Activated naive CD4-positive, alpha-beta T cell treated with anti-CD3 and anti-CD28 coated beads, Interleukin-2, amount 50 U/mL, for 16 hours (primary cell): ENCODE measurements around the gene MAP6D1.
"Not testable (repeated sequence)": the region's sequence is repeated elsewhere in the genome, so short reads cannot be mapped to it uniquely, and the experiment has no call there.

Experiments
- DNase-seq: peaks from one replicate; pipeline ENCODE4 v3.0.0-alpha.2; 2020

Gene MAP6D1

DNA sequence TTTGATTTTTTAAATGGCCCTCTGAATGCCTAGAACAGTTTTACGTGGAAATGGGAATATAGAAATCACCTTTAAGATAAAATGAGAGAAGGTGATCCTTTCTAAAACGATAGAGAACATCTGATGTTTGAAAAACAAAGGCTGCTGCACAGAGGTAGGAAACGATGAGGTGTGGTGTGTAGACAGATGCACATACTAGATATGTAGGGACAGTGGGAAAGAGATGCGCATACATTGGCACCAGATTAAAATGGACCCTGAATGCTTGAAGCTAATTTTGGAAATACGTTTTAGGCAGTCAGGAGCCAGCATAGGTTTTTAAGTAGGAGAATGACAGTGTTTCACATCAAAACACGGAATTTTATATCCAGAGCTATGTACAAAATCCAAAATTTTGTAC is 29.0 kb downstream of the MAP6D1 start:
- no peak for DNase-seq

DNA sequence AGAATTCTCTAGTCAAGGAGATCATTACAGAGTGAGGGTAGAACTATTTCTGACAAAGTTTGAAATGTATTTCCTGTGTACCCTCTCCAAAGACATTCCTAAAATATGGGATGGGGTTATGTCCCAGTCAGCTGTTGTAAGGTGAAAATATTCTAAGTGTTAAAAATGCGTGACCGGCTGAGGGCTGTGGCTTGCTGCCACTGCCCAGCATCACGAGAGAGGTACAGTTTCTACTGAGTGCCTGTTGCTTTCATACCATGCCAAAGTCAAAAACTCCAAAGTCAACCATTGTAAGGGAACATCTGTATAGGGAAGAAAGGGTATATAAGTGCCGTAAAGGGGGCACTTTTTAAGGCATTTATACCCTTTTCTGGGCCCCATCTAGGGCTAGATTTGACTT is 30.9 kb downstream of the MAP6D1 start:
- no peak for DNase-seq

DNA sequence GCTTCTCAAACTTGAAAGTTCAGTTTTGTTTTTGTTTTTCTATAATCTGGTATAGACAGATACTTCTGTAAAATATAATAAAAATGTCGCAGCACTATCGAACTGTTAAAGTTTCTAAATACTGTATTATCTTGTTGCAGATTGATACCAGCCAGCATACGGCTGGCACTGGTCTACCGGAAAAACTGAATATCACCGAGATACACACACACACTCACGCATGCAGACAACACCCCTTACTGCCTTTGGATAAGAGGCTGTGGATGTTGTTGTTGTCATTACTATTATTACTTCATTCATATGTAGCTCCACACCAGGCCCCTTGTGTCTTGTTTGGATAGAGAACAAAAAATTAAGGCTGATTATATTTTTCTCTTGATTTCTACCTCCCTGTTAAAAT is 32.4 kb downstream of the MAP6D1 start:
- no peak for DNase-seq

DNA sequence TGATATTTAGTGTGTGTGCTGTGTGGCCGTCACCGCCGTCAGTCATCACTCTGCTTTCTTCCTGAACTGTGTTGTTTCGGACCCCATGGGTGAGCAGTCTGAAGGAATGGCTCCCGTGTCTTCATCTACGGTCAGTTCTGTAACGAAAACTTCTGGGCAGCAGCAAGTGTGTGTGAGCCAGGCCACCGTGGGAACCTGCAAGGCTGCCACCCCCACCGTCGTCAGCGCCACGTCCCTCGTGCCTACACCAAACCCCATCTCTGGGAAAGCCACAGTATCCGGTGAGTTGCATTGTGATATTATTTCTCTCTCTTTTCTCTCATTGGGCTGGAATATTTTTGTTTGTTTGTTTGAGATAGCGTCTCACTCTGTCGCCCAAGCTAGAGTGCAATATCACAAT is 34.7 kb downstream of the MAP6D1 start:
- no peak for DNase-seq

DNA sequence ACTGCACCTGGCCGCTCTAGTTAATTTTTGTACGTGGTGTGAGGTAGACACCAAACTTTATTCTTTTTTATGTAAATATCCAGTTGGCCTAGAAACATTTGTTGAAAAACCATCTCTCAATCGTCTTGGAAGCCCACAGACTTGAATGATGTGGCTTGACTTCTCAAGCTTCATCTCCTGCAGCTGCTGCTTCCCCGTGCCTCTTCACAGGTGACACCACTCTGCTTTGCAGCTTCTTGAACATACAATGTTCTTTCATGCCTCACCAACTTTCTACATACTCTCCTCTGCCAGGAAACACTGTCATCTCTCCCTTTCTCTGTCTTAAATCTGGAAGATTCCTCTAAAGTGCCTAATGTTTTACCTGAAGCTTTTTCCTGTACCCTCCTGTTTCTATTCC is 35.6 kb downstream of the MAP6D1 start:
- DNase-seq, result no peak

DNA sequence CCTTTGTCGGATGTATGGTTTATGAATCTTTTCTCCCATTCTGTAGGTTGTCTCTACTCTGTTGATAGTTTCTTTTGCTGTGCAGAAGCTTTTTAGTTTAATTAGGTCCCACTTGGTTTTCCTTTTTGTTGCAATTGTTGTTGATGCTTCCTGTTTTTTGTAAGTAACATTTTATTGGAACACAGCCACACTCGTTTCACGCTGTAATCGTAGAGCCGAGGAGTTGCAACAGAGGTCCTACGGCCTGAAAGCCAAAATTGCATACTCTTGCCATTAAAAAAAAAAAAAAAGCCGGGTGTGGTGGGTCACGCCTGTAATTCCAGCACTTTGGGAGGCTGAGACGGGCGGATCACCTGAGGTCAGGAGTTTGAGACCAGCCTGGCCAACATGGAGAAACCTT is 40.9 kb downstream of the MAP6D1 start:
- DNase-seq, result not testable (repeated sequence)

DNA sequence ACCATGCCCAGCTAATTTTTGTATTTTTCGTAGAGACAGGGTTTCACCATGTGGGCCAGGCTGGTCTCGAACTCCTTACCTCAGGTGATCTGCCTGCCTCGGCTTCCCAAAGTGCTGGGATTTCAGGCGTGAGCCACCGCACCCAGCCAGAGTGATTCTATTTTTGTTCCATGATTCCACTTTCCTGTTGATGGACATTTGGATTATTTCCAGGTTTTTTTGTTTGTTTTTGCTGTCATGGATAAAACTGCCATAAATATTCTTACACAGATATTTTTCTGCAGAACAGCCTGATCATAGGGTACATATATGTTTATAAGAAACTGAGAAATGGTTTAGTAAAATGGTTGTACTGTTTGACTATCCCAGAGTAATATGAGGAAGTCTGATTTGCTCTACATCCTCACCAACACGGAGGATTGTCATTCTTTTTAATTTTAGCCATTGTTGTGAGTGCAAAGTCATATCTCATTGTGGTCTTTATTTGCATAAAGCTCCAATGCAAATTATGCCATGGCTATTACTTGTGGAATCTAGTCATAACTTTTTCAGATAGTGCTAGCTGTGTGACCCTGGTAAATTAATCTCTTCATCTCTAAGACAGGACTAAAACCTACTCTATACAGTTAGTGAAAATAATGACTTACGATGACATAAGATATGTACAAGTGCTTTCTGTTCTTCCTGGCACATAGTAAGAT is 42.7 kb downstream of the MAP6D1 start:
- no peak for DNase-seq

DNA sequence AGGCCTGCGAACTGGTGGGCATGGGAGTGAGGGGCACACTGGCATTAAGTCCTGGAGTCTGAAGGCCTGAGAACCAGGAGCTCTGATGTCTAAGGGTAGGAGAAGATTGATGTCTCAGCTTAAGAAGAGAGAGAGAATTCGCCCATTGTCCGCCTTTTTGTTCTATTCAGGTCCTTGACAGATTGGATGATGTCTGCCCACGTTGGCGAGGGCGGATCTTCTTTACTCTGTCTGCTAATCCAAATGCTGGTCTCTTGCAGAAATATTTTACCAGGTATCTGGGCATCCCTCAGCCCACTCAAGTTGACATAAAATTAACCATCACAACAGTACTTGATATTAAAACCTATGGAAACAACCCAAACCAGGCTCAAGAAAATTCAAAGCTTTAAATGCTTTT is 44.1 kb downstream of the MAP6D1 start:
- no peak for DNase-seq

DNA sequence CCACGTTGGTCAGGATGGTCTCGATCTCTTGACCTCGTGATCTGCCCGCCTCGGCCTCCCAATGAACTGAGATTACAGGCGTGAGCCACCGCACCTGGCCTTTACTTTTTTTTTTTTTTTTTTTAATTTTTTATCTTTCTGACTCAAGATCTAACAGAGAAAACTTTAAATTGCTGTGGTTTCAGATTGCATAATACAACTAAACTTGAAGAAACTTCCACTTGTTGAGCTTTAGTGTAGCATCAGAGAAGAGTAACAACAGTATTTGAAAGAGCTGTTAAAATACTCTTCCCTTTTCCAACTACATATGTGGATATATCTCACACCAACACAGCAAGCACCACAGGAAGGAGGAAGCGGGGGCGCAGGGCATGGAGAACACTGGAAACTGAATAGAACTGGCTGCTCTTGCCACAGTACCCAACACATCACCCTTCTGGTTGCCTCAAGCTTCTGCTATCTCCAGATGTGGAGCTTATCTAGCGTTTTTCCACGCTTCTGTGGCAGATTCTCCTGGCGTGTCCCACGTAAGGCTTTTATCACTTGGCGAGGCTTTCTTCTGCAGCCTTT is 45.4 kb downstream of the MAP6D1 start:
- no peak for DNase-seq

DNA sequence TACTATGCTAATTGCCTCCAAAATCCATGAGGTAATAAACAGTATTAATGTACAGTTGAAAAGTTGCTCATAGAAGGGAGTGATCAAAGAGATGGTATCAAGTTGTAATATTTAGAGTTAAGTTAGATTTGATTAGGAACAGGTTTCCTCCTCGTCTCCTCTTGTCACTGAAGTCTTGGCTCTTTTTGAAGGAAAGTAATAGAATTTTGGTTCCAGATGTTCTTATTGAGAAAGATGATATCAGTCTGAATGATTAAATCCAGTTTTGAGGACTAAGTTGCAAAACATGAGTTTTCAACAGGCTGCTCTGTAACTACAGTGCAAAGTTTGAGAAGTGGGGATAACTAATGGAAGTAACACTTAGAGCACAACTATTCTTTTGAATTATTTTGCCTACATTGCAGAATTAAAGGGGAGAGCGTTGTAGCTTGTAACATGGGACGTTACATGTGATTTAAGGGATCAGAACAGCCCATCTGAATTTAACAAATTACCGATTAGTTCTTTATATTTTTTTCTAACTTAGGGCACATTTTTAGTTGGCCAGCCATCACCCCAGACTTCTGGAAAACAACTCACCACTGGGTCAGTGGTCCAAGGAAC is 48.3 kb downstream of the MAP6D1 start:
- DNase-seq, result no peak

DNA sequence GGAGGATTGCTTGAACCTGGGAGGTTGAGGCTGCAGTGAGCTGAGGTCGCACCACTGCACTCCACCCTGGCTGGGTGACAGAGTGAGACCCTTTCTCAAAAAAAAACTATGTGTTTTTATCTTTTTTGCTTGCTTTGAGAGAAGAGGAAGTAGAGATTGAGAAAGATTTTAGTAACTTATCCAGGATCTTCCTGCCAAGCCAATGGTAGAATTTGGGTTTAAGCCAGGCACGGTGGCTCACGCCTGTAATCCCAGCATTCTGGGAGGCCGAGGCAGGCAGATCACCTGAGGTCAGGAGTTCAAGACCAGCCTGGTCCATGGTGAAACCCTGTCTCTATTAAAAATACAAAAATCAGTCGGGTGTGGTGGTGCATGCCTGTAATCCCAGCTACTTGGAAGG is 48.9 kb downstream of the MAP6D1 start:
- not testable (repeated sequence) for DNase-seq

DNA sequence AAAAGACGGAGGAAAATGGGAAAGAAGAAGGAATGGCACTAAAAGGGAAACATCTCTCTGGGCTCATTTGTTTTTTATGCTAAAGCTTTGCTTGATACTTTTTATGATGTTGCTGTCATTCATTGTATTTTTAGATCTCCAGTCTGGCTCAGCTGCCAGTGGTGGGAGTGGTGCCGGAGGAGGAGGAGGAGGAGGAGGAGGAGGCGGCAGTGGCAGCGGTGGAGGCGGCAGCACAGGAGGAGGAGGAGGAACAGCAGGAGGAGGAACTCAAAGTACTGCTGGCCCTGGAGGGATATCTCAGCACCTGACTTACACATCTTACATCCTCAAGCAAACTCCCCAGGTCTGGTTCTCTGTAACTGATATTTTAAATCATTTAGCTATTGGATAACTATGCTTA is 49.6 kb downstream of the MAP6D1 start:
- no peak for DNase-seq

DNA sequence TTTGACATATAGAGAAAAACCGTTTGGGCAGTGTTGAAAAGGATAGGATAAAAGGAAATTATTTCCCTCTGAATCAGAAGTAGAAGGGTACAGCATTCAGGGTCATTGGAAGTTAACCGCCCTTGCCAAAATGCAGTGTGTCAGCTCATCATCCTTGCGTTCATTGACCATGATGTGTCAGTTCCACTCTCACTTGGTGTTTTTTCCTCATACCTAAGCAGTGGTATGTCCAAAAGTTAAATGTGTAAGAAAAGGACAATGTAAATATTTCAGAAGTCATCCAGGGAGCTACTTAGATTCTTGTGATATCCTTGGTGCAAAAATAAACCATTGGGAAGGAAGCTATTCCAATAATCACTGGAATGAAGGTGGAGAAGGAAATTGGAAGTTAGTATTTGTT is 50.7 kb downstream of the MAP6D1 start:
- no peak for DNase-seq

DNA sequence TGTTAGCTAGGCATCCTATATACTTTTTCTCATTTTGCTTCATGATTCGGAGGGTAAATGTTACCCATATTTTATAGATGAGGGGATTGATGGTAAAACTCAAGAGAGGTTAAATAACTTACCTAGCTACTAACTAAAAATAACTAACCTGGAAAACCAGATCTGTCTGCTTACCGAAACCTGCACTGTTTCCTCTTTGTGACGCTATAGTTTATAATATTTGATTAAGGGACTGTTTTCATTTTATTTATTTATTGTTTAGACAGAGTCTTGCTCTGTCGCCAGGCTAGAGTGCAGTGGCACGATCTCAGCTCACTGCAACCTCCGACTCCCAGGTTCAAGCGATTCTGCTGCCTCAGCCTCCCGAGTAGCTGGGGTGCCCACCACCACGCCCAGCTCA is 55.9 kb downstream of the MAP6D1 start:
- DNase-seq, result no peak

DNA sequence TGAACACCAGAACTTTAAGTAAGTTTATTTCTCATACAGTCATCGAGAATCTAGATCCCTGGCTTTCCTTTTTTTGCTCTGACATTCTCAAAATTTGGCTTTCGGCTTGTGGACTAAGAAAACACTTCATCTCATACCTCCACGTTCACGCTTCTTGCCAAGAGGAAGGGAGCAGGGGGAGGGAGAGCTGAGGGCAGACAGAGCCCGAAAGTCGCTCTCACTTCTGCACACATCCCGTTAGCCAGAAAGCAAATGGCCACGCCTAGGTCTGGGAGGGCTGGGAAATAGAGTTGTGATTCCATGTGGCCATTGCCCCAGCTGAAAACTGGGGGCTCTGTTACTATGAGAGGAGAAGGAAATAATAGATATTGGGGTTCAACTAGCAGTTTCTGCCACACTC is 57.3 kb downstream of the MAP6D1 start:
- no peak for DNase-seq

DNA sequence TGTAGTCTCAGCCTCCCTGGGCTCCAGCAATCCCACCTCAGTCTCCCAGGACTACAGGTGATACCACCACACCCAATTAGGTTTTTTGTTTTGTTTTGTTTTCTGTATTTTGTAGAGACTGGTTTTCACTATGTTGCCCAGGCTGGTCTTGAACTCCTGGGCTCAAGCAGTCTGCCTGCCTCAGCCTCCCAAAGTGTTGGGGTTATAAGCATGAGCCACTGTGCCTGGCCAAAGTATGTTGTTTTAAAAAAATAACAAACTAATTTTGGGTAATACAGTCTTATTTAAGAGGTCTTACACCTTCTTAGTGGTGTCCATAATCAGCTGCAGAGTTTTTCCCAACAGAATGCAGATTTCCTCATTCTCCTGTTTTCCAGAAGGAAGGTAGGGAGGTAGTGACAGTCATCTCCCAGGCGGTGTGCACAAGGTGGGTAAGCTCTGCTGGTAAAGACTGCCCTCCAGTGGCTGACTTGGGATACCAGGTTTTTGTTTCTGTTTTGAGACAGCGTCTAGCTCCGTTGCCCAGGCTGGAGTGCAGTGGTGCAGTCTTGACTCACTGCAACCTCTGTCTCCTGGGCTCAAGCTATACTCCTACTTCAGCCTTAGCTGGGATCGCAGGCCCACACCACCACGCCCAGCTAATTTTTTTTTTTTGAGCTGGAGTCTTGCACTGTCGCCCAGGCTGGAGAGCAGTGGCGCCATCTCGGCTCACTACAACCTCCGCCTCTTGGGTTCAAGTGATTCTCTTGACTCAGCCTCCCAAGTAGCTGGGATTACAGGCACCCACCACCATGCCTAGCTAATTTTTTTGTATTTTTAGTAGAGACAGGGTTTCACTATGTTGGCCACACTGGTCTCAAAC is 58.4 kb downstream of the MAP6D1 start:
- peak; percentile 71 for DNase-seq

DNA sequence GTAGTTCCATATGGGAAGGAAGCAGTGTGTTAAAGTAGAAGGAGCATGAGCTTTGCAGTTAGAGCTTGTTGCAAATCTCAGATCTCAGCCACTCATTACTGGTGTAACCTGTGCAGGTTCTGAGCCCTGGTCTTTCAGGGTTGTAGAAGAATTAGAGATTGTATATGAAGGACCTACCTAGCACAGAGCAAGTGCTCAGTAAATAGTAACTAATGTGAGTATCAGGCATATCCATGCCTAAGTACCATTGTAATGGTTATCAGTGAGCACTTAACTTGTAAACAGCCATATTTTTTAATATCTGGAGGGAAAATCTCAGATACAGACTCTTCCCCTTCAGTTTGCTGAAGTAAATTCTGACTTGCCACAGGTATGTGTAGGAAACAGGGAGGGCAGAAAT is 59.3 kb downstream of the MAP6D1 start:
- DNase-seq, result no peak
